ENCODE results near the gene TPBG.

Gene TPBG

GRCh38 chr6:82362878-82363427, 664 bp upstream of the TPBG start:
- no peak overlapping the region for H3K9ac ChIP-seq
- H3K4me1 ChIP-seq (ENCODE audit: low read depth, poor library complexity, severe bottlenecking), result no peaks in the 10 kb centered on the region
- H3K4me2 ChIP-seq, result no peak overlapping the region
- H3K4me3 ChIP-seq (IDR thresholded peaks at IDR 0.05; ENCODE audit: insufficient read depth, low read depth, low read length), result no peak overlapping the region
- TF ChIP-seq, protein P1, sequence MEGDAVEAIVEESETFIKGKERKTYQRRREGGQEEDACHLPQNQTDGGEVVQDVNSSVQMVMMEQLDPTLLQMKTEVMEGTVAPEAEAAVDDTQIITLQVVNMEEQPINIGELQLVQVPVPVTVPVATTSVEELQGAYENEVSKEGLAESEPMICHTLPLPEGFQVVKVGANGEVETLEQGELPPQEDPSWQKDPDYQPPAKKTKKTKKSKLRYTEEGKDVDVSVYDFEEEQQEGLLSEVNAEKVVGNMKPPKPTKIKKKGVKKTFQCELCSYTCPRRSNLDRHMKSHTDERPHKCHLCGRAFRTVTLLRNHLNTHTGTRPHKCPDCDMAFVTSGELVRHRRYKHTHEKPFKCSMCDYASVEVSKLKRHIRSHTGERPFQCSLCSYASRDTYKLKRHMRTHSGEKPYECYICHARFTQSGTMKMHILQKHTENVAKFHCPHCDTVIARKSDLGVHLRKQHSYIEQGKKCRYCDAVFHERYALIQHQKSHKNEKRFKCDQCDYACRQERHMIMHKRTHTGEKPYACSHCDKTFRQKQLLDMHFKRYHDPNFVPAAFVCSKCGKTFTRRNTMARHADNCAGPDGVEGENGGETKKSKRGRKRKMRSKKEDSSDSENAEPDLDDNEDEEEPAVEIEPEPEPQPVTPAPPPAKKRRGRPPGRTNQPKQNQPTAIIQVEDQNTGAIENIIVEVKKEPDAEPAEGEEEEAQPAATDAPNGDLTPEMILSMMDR (conservative IDR thresholded peaks at IDR 0.05; ENCODE audit: low read depth, low read length), result no peak
- no peak overlapping the region for H2AFZ ChIP-seq (ENCODE audit: low read depth)
- no peaks in the 10 kb centered on the region for H3K36me3 ChIP-seq (ENCODE audit: insufficient read depth)
- no peaks in the 10 kb centered on the region for H4K20me1 ChIP-seq (ENCODE audit: insufficient read depth)
- no peak overlapping the region for H3K27ac ChIP-seq
- H3K27me3 ChIP-seq (ENCODE audit: insufficient read depth, low read depth), result no peaks in the 10 kb centered on the region
- H3K79me2 ChIP-seq (ENCODE audit: insufficient read depth, low read depth), result no peaks in the 10 kb centered on the region

GRCh38 chr6:82364087-82365015, 734 bp downstream of the TPBG start:
- no peaks in the 10 kb centered on the region for H4K20me1 ChIP-seq (ENCODE audit: insufficient read depth)
- H3K79me2 ChIP-seq (ENCODE audit: insufficient read depth, low read depth), result no peaks in the 10 kb centered on the region
- H3K9ac ChIP-seq, result no peak overlapping the region
- H3K4me3 ChIP-seq (IDR thresholded peaks at IDR 0.05; ENCODE audit: insufficient read depth, low read depth, low read length), result no peak overlapping the region
- no peaks in the 10 kb centered on the region for H3K27me3 ChIP-seq (ENCODE audit: insufficient read depth, low read depth)
- TF ChIP-seq, protein P1 (conservative IDR thresholded peaks at IDR 0.05; ENCODE audit: low read depth, low read length), result no peak
- H3K27ac ChIP-seq, result no peak overlapping the region
- H2AFZ ChIP-seq (ENCODE audit: low read depth), result peak overlapping the region; percentile 30; the same call in 1 of the 2 replicates
- no peaks in the 10 kb centered on the region for H3K36me3 ChIP-seq (ENCODE audit: insufficient read depth)
- no peaks in the 10 kb centered on the region for H3K4me1 ChIP-seq (ENCODE audit: low read depth, poor library complexity, severe bottlenecking)
- no peak overlapping the region for H3K4me2 ChIP-seq

GRCh38 chr6:82365016-82365795, 1.6 kb downstream of the TPBG start:
- Histone ChIP-seq H3K79me2 (ENCODE audit: insufficient read depth, low read depth) (no peaks in the 10 kb centered on the region), H2AFZ (ENCODE audit: low read depth) (no peak overlapping the region; the same call in 1 of the 2 replicates), H3K9ac (no peak overlapping the region), H3K4me1 (ENCODE audit: low read depth, poor library complexity, severe bottlenecking) (no peaks in the 10 kb centered on the region), H3K4me3 (IDR thresholded peaks at IDR 0.05; ENCODE audit: insufficient read depth, low read depth, low read length) (no peak overlapping the region), H3K4me2 (no peak overlapping the region), H3K27ac (no peak overlapping the region), H3K27me3 (ENCODE audit: insufficient read depth, low read depth) (no peaks in the 10 kb centered on the region), H3K36me3 (ENCODE audit: insufficient read depth) (no peaks in the 10 kb centered on the region), H4K20me1 (ENCODE audit: insufficient read depth) (no peaks in the 10 kb centered on the region)
- TF ChIP-seq, protein P1 (conservative IDR thresholded peaks at IDR 0.05; ENCODE audit: low read depth, low read length), result no peak

GRCh38 chr6:82367704-82368103, 4.1 kb downstream of the TPBG start:
- no peaks in the 10 kb centered on the region for H3K79me2 ChIP-seq (ENCODE audit: insufficient read depth, low read depth)
- H3K4me2 ChIP-seq, result no peak overlapping the region
- H3K4me3 ChIP-seq (IDR thresholded peaks at IDR 0.05; ENCODE audit: insufficient read depth, low read depth, low read length), result no peak overlapping the region
- H2AFZ ChIP-seq (ENCODE audit: low read depth), result no peak overlapping the region
- no peaks in the 10 kb centered on the region for H3K36me3 ChIP-seq (ENCODE audit: insufficient read depth)
- no peak overlapping the region for H3K9ac ChIP-seq
- TF ChIP-seq, protein P1 (conservative IDR thresholded peaks at IDR 0.05; ENCODE audit: low read depth, low read length), result no peak
- H4K20me1 ChIP-seq (ENCODE audit: insufficient read depth), result no peaks in the 10 kb centered on the region
- no peaks in the 10 kb centered on the region for H3K27me3 ChIP-seq (ENCODE audit: insufficient read depth, low read depth)
- no peak overlapping the region for H3K27ac ChIP-seq
- no peaks in the 10 kb centered on the region for H3K4me1 ChIP-seq (ENCODE audit: low read depth, poor library complexity, severe bottlenecking)

Data from KMS-11 (cell line).